Endometrial microvascular endothelial cells (primary cell): Measurements from ENCODE around the gene TRPM1. TPM values are rescaled to one million over a fixed set of nuclear protein-coding genes. Genes with fewer than 3 reads are reported as not detected.

Experiments
- in situ Hi-C: cut with HindIII; loops from 2 replicates; pipeline ENCODE4 v1.10.0; 2017; ENCODE audit warnings: low sequenced_read_pairs, low pct_unique_long_range_greater_than_20kb; ENCODE audit errors: inconsistent ontology term
- total RNA-seq: library from RNA; depleted of rRNA; stranded (reverse); fragments of >200 nt; gene quantifications from one replicate; pipeline ENCODE4 v1.2.3, GENCODE V29; 2015; ENCODE audit errors: inconsistent ontology term

TRPM1 gene
- total RNA-seq, 1 donor from 2014 or later = not detected

DNA sequence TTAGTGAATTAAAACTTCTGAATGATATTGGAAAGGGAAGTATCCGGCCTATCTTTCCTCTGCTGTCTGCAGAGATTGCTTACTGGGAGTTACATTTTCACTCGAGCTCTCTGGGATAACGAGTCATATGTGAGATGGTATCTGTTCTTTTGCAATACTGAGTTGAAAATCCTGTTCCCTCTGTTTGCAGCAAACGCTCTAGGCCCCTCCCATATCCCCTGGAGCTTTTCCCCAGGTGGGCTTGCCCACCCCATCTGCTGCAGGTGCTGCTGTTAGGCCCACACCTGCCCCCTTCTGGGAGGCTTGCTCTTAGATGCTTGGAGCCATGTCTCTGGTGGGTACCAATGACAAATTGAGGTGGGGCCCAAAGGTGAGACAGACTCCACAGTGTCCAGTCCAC is 67.4 kb downstream of the TRPM1 start:
- in situ Hi-C loops = no loop called here

DNA sequence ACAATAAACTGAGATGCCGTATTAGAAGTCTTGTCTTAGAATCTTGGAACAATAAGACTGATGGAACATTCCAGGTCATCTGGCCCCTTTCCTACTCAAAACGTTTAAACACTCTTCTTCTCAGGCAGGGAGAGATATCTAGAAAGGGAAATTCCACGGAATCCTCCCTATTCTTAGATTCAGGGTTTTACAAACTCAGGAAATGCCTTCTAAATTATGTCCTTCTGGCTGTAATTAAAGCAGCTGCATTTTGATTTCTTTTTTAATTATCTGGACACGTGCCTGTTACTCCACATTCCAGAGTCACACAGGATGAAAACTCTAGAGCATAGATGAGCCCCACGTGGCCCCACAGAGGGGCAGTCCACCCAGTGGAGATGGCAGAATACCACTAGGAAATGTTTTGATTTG is 68.6 kb downstream of the TRPM1 start:
- in situ Hi-C loops = no loop called here

DNA sequence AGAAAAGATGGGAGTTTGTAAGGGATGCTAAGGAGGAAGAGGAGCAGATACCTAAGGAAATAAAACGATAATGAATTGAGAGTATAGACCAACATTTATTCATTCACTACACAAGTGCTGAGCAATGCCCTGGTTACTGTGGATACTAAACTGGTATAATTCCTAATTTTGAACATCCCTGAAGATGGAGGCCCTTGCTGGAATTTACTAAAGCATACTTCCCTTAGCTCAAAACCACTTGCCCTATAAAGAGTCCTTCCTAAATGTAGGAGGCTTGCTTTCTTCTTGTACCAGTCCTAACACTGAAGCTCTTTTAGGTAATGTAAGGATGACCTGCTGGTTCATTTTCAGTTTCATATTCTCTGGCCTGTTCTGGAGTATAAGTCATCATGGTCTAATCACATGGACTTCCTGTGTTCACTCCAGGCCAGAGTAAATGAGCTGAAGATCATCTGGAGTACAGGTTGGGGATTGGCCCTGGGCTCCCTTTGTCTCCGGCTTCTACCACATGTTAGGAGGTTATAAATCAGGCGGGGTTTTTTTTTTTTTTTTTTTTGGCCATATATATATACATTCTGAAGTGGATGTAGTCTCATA is 70.0 kb downstream of the TRPM1 start:
- in situ Hi-C loops = no loop called here

DNA sequence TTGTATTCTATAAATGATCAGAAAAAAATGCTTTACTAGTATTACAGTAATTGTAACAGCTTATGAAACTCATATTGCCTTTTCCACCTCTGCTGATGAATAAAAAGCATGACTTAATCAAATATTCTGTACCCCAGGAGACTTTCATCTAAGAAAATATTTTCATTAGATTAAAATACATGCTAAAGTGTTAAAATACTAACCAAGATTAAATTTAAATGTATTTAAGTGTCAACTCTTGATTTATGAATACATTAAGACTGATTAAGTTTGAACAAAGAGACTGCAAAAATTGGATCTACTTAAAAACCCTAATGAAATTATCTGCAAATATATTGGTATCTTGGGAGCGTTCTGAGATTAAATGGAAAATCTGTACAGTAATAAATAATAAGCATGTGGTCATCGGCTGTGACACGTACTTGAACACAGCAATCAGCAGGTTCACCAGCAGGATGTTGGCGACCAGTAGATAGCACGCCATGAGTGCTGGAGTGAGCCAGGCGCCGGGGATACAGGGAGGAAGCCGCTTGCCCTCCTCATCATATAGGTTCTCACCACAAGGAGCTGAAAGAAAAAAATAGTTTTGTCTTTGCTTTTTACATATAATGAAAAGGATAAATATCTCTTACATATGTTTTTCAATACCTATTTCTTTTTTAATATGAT is 73.5 kb downstream of the TRPM1 start:
- in situ Hi-C loops = no loop called here

DNA sequence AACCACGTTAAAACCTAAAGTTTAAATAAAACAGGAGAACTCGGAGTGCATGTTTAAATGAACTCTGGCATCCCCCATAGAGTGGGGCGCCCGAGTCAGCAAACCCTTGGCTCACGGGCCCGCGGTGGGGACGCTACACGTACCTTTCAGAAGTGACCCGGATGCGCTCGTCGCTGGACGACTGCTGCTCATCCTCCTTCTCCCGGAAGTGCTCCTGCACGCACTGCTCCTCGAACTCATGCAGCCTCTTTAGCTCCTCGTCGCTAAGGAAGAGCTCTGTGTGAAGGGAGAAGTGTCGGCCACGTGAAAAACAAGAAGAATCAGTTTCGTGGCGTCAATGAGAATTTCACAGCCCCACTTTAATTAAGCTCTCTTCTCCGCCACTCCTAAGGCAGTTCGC is 75.5 kb downstream of the TRPM1 start:
- in situ Hi-C loops = no loop called here

DNA sequence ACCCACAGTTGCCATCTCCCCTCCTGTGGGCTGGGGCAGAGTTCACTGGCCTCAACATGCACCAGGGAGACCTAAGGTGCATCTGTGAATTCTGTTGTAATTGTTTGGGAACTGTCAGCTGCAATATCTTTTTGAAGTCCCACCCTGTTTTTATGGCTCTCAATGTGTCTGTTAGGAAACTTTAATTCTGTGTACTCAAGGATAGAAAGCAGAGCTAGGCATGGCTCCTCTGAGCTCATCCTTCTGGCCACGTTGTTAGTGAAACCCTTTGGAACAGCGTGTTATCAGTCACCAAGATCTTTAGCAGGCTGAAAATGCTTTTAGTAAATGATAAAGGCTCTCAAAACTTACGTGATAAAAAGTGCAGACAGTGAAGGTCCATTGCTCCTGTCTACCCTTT is 76.5 kb downstream of the TRPM1 start:
- in situ Hi-C loops = no loop called here

DNA sequence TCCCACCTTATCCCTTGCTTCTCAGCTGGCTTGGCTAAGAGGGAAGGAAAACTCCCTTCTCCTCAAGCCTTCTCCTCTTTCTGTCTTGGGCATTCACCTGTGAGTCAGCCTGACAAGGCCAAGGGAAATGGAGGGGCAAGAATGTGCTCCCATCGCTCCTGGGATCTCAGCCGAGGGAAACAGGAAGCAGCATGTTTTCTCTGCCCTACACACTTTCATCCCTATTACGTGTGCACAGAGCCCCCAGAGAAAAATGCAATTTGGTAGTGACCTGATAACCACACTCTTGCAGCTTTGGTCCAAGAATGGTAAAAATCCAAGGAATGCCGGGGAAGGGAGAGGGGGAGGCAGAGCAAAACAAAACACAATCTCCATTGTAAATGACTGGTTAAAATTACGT is 77.2 kb downstream of the TRPM1 start:
- in situ Hi-C loops = no loop called here

DNA sequence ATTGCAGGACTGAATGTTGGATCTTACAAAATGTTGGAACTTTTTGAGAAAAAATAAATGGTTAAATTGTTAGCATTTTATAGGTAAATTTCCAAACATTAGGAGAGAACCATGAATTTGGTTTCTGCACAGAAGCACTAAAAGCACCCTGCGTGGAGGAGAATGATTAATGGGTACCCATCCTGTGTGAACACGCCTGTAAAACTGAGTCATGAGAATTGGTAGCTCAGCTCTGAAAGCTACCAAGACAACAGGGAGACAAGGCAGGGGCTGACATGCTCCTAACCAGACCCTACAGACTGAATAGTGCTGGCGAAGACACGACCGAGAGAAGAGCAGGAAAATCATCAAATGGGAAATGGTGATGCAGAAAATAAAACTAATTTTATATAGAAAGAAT is 77.7 kb downstream of the TRPM1 start:
- in situ Hi-C loops = no loop called here

DNA sequence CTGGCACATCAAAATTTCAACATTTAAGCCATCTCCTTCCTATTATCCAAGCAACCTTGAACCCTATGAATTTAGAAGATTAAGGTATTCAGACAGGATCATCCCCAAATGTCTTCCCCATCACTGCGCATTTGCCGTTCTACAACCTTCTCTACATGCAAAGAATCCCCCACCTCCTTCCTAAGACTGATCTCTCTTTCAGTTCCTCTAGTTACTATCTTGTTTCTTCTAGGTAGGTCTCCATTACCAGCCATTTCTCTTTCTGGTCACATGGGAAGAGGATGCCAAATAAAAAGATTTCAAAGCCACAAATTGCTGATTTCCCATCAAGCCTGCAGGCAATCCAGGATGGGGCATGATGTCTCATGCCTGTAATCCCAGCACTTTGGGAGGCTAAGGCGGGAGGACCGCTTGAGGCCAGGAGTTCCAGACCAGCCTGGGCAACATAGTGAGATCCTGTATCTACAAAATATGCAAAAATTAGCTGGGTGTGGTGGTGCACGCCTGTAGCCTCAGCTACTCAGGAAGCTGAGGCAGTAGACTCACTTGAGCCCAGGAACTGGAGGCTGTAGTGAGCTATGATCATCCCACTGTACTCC is 80.4 kb downstream of the TRPM1 start:
- in situ Hi-C loops = no loop called here

DNA sequence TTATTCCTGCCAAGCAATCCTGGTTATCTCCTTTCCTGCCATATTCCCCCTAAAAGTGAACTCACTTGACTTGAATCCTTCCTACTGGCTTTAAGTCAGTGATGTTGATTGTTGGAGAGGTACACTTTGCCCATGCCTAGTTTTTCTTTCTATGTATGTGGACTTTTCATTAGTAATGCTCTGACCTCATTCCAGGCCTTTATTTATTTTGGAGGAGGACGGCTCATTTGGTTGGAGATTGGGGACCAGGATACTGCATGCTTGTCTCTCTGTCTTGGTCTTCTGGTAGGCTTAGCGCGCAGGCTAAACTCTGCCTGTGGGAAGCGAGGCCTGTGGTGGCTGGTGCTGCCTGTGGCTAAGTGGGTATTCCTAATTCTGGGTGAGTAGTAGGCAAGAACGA is 81.0 kb downstream of the TRPM1 start:
- in situ Hi-C loops = no loop called here

DNA sequence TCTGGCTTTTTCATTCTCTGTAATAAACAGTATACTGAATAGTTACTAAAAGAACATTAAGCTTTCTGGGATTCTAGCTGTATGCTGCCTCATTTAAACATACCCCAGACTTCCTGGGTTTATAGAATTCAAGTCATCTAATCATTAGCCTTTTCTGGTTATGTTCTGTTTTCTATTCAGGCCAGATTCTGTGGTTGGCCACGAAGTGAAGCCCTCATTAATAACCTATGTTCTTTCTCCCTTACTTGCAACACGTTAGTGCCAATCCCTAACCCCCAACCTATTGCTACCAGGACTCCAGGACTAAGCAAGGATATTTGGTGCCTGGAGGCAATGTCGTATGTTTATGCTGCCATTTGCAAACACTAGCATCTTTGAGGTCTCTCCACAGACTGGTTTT is 81.5 kb downstream of the TRPM1 start:
- in situ Hi-C loops = no loop called here

DNA sequence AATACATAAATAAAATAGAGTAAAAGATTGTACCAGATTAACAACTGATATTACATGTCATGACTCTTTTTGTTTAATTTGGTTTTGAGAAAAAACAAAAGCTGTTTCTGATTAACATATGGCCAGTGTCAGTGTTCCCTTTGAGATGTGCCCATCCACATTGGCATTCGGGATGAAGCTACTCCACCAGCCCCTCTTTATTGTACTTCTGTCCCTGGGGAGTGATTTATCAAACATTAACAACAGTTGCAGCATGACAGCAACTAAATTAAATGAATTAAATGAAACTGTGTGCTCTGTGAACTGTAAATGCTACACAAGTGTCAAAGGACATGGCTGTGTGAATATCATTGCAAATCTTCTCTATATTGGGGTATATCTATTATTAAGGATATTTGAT is 84.2 kb downstream of the TRPM1 start:
- in situ Hi-C loops = no loop called here

DNA sequence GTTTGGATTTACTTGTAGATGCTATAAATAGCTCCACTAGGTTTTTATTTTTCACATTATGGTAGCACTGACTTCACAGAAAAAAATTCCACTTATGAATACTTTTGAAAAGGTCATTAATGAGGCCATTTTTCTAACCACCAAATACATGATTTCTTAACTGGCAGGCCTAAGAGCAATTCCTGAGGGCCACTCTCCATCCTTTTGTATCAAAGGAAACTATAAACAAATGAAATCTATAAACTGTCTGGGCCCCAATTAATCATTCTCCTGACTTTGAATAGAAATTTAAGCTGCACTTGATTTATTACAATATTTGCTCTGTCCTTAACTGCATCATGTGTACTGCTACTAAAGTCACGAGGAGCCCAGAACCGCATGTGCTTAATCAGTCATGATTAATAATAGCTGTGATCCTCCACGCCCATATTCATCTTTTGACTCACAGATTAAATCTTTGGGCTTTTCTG is 85.0 kb downstream of the TRPM1 start:
- in situ Hi-C loops = no loop called here

DNA sequence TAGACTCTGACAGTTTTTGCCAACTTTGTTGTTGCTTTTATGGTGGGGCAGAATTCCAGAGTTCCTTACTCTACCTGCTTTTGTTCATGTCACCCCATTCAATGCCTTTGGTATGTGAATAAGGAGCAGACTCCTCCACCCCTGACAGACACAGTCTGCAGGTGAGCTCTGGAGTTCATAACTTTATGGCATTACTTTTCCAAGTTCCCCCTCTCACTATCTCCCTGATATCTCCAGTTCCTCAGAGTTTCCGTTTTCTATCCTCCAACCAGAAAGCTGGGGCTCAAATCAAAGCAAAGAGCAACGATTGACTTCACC is 87.0 kb downstream of the TRPM1 start:
- in situ Hi-C loops = no loop called here

DNA sequence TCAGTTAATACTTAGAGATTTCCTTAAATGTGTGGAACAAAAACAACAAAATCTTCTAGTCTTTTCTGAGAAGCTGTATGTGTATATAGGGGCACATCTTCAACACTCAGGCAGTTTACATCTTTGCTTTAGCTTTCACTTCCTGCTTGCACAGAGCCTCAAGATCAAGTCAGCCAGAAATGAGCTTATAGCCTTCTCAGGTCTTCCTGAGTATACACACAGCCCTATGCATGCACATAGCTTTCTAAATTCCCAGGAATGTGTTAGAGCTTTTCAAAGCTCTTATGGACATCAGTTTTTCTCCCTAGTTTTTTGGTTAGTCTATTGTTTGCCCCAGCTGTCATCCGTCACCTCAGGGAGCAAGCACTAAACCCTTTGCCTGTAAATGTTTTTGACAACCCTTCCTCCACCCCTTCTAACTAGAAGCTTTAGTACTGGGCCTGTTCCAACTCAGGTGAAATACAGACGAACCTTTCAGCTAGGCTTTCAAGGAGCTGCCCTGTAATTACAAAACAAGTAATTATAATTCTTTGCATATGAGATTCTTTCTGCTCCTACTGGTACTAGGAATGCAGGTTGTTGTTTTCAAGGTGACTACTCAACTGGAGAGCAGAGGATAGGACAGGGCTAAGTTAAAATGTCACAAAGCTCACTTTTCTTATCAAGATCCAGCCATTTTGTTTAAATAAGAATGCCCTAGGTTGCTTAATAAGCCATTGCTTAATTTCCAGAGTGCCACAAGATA is 87.5 kb downstream of the TRPM1 start:
- in situ Hi-C loops = no loop called here

DNA sequence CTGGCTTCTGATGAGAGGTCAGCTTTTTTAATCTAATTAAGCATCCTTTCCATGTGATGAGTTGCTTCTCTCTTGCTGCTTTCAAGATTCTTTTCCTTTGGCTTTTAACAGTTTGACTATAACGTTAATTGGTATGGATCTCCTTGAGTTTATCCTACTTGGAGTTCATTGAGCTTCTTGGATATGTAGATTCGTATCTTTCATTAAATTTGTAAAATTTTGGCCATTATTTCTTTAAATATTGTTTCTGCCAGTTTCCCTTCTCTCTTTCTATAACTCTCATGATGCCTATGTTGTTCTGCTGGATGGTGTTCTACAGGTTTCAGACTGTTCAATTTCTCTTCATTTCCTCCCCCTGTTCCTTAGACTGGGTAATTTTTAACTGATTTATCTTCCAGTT is 89.1 kb downstream of the TRPM1 start:
- in situ Hi-C loops = no loop called here

DNA sequence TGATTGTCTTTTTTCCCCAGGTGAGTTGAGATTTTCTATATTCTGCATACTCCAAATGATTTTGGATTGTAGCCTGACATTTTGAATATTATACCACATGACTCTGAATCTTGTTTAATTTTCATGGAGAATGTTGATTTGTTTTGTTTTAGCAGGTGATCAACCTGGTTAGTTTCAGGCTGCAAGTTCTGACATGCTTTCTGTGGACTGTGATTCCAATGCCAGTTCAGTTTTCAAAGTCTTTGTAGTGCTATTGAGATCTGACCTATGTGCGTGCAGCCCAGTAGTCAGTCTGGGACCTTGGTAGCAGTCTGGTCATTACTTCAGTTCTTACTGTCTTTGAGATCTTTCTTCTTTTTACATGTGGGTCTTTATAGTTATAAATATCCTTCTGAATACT is 91.5 kb downstream of the TRPM1 start:
- in situ Hi-C loops = no loop called here

DNA sequence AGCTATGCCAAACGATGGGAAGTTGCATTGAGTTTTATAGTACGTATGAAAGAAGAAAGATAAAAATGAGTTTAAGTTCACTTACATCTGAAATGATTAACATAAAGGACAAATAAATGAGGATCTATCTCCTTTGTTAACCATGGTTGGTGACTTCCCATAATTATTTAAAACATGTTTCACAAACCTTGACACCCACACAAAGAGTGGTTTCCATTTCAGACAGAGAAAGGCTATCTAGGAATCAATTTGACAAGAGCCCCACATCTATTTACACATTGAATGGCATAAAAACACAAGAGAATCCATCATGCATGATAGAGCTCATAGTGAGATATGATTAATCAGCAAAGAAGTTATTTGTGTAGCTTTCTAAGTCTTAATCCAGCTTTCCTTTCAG is 95.9 kb downstream of the TRPM1 start:
- in situ Hi-C loops = no loop called here

DNA sequence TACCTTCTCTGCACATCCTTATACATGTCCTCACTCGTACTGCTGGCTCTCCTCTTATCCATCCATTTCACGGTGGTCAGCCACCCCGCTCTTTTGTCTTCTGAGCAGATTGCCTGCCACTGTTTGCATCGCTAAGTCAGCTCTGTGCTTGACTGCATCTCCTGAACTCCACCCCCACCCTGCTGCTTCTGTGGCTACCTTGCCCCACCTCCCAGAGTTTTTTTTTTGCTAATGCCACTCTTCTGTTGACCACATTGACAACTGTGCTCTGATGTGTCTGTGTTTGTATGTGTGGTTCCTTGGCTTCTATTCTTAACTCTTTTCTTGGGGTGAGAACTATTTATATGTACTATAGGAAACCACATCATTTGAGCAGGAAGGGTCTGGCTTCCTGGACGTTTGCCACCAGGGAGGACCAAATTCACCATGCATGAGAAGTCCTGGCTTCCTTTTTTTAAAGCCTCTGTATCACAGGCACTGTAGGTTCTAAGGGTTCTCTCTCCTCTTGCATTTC is 97.2 kb downstream of the TRPM1 start:
- in situ Hi-C loops = no loop called here

DNA sequence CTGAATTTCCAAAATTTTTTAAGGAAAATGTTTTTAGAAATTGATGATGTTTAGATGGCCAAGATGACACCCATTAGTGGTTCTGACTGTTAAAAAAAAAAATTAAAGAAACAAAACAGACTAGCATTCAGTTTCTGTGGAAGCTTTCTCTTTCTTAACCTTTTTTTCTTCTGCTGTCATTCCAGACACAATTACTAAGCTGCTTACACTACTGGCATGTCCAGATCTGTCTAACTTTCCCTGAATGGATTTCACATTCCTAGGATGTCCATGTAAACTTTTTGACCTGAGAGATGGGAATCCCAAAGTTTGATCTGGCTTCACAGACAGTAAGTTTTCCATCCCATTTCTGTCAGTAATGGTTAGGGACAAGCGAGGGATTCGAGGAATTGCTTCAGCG is 99.8 kb downstream of the TRPM1 start:
- in situ Hi-C loops = no loop called here
